Mucosa of descending colon (tissue), 3 donors: Measurements from ENCODE around the gene RAPH1. TPM values are rescaled to one million over a fixed set of nuclear protein-coding genes. Genes with fewer than 3 reads are reported as not detected.

ENCODE experiments used
- ATAC-seq: fragments of 200-7000 bp; cut with Tn5 transposase; one replicate; pipeline ENCODE4 v1.9.1; 2020; ENCODE audit warnings: mild to moderate bottlenecking, moderate library complexity
- DNase-seq, 3 donors: peaks; one replicate each; pipeline ENCODE4 v3.0.0-alpha.2; 2020
- H3K36me3 ChIP-seq: fragments of 200-600 bp; one replicate; pipeline ENCODE4 v1.8.0; 2021; ENCODE audit warnings: low read depth, mild to moderate bottlenecking
- H3K4me1 ChIP-seq: fragments of 200-600 bp; one replicate; pipeline ENCODE4 v1.8.0; 2021; ENCODE audit warnings: low read depth, mild to moderate bottlenecking
- H3K4me3 ChIP-seq: fragments of 200-600 bp; one replicate; pipeline ENCODE4 v1.8.0; 2021; ENCODE audit warnings: mild to moderate bottlenecking
- H3K9me3 ChIP-seq: fragments of 200-600 bp; one replicate; pipeline ENCODE4 v1.8.0; 2021; ENCODE audit warnings: mild to moderate bottlenecking
- CTCF ChIP-seq: fragments of 200-600 bp; IDR thresholded peaks from one replicate; pipeline ENCODE4 v1.8.0; 2022; ENCODE audit warnings: antibody characterized with exemption, mild to moderate bottlenecking
- intact Hi-C, 2 donors: fragments of 100-400 bp; cut with DNase I in 1 of 2; cut with micrococcal nuclease in 1 of 2; formaldehyde crosslinking; loops; one replicate each; pipeline versions ENCODE4 v1.11.0 to v1.11.1; 2022; cut with DNase I, micrococcal nuclease
- total RNA-seq, 3 donors: library from RNA; stranded (reverse); fragmentation: NEBNext Ultra II Directional in 2 of 3; extraction: Animal tissue kit (Norgen Biotek cat#: 25700) in 2 of 3; gene quantifications; one replicate each; pipeline versions ENCODE4 v1.2.1 to v1.2.4, GENCODE V29; 2021 to 2023
- donor health status: DM: no; HTN: no; CAD: no; lungs with moderate emphysema.
- donor health status: DM: no; HTN: no; CAD: no.
- donor health status: DM: no; HTN: yes; CAD: no.

The RAPH1 gene
- total RNA-seq, 3 donors from 2014 or later: 48.4 to 60.2 (median 50.4) TPM

GRCh38 chr2:203354966-203355365 is 180.1 kb downstream of the RAPH1 start:
- DNase-seq: no peak
- no peak for TF ChIP-seq CTCF
- Histone ChIP-seq H3K4me1 (no peaks in the 10 kb centered on the region), H3K36me3 (no peaks in the 10 kb centered on the region), H3K4me3 (no peak overlapping the region), H3K9me3 (no peaks in the 10 kb centered on the region)
- intact Hi-C loops: no loop called here
- no peak for ATAC-seq

GRCh38 chr2:203352604-203353255 is 182.4 kb downstream of the RAPH1 start:
- intact Hi-C loops: no loop called here
- no peaks in the 10 kb centered on the region for H3K4me1 ChIP-seq
- no peaks in the 10 kb centered on the region for H3K9me3 ChIP-seq
- TF ChIP-seq CTCF: no peak
- no peak overlapping the region for H3K4me3 ChIP-seq
- ATAC-seq (peak; percentile 80), DNase-seq (no peak)
- no peaks in the 10 kb centered on the region for H3K36me3 ChIP-seq

GRCh38 chr2:203347375-203347774 is 187.7 kb downstream of the RAPH1 start:
- TF ChIP-seq CTCF: no peak
- Histone ChIP-seq H3K4me3 (no peak overlapping the region), H3K9me3 (no peaks in the 10 kb centered on the region), H3K36me3 (no peaks in the 10 kb centered on the region), H3K4me1 (no peaks in the 10 kb centered on the region)
- DNase-seq (no peak), ATAC-seq (no peak)
- intact Hi-C loops: no loop called here

GRCh38 chr2:203346612-203347011 is 188.5 kb downstream of the RAPH1 start:
- DNase-seq: no peak
- TF ChIP-seq CTCF: no peak

GRCh38 chr2:203344667-203345066 is 190.4 kb downstream of the RAPH1 start:
- DNase-seq (no peak), ATAC-seq (no peak)
- TF ChIP-seq CTCF: no peak
- Histone ChIP-seq H3K4me1 (no peaks in the 10 kb centered on the region), H3K36me3 (no peaks in the 10 kb centered on the region), H3K4me3 (no peak overlapping the region), H3K9me3 (no peaks in the 10 kb centered on the region)
- intact Hi-C loops: no loop called here

More at GRCh38 chr2:203346612-203347011, 188.5 kb downstream of the RAPH1 start:
- no peaks in the 10 kb centered on the region for H3K9me3 ChIP-seq
- no peak overlapping the region for H3K4me3 ChIP-seq
- intact Hi-C loops: no loop called here
- no peak for ATAC-seq
- no peaks in the 10 kb centered on the region for H3K36me3 ChIP-seq
- no peaks in the 10 kb centered on the region for H3K4me1 ChIP-seq

Other genes starting within 250 kb of the RAPH1 start
- gene ABI2, start 206.9 kb downstream of the RAPH1 start, total RNA-seq: 10 to 100 TPM; 10.5 to 64.5 (median 17.1) TPM
- 1 to 10 TPM in 2 of 3 donors, under 1 TPM in 1; 0.41 to 1.4 (median 1.3) TPM for gene CD28, start 171.3 kb upstream of the RAPH1 start, total RNA-seq